Neuronal stem cell (in vitro differentiated cells): ENCODE measurements around the gene SLC13A2.

Experiments
- DNase-seq: peaks from one replicate; pipeline ENCODE4 v3.0.0-alpha.2; 2013; ENCODE audit warnings: low spot score
- H2AFZ ChIP-seq: one replicate; pipeline ENCODE4 v1.6.1; 2013; ENCODE audit warnings: mild to moderate bottlenecking, low read length, inconsistent platforms
- H2AK5ac ChIP-seq: 2 replicates; pipeline ENCODE4 v1.6.1; 2013; ENCODE audit warnings: low read depth, mild to moderate bottlenecking, inconsistent platforms, low read length, moderate library complexity, mixed read lengths
- H2BK120ac ChIP-seq: 2 replicates; pipeline ENCODE4 v1.6.1; 2013; ENCODE audit warnings: low read depth, mild to moderate bottlenecking, inconsistent platforms, low read length, moderate library complexity, mixed read lengths
- H2BK12ac ChIP-seq: one replicate; pipeline ENCODE4 v1.6.1; 2013; ENCODE audit warnings: low read length, inconsistent platforms
- H2BK15ac ChIP-seq: 2 replicates; pipeline ENCODE4 v1.6.1; 2013; ENCODE audit warnings: mild to moderate bottlenecking, low read length, inconsistent platforms, mixed read lengths
- H2BK5ac ChIP-seq: one replicate; pipeline ENCODE4 v1.6.1; 2013; ENCODE audit warnings: inconsistent platforms, mild to moderate bottlenecking, low read length, moderate library complexity
- H3K14ac ChIP-seq: one replicate; pipeline ENCODE4 v1.6.1; 2013; ENCODE audit warnings: low read length, inconsistent platforms
- H3K18ac ChIP-seq: 2 replicates; pipeline ENCODE4 v1.6.1; 2013; ENCODE audit warnings: low read length, inconsistent platforms
- H3K23ac ChIP-seq: 2 replicates; pipeline ENCODE4 v1.6.1; 2013; ENCODE audit warnings: low read depth, mild to moderate bottlenecking, mixed read lengths, low read length, inconsistent platforms; ENCODE audit not compliant: poor library complexity
- H3K27ac ChIP-seq: replicated peaks from 3 replicates; pipeline ENCODE4 v1.5.1; 2013; ENCODE audit warnings: low read length, inconsistent platforms
- H3K27me3 ChIP-seq, 3 experiments: 2 replicates each; pipeline ENCODE4 v1.6.1; 2013; ENCODE audit warnings: low read length in 3 of 3, mild to moderate bottlenecking in 2 of 3, inconsistent platforms in 1 of 3, low read depth in 1 of 3, mixed read lengths in 1 of 3, moderate library complexity in 1 of 3; ENCODE audit not compliant: control insufficient read depth in 3 of 3, insufficient read depth in 3 of 3
- H3K36me3 ChIP-seq, 2 donors: replicated peaks in 1 of 2; 2 replicates each; pipeline ENCODE4 v1.6.1; 2013; ENCODE audit warnings: low read length in 2 of 2; ENCODE audit not compliant: control insufficient read depth in 2 of 2, insufficient read depth in 2 of 2
- H3K4ac ChIP-seq: 2 replicates; pipeline ENCODE4 v1.6.1; 2013; ENCODE audit warnings: inconsistent platforms, mild to moderate bottlenecking, low read length, moderate library complexity
- H3K4me1 ChIP-seq, 2 donors: 1 replicate in 1 of 2; 2 replicates in 1 of 2; pipeline ENCODE4 v1.6.1; 2013; ENCODE audit warnings: low read length in 2 of 2, low read depth in 1 of 2; ENCODE audit not compliant: control insufficient read depth in 2 of 2, insufficient read depth in 1 of 2
- H3K4me2 ChIP-seq: one replicate; pipeline ENCODE4 v1.6.1; 2013; ENCODE audit warnings: mild to moderate bottlenecking, low read length, inconsistent platforms; ENCODE audit not compliant: insufficient read depth, poor library complexity, severe bottlenecking
- H3K4me3 ChIP-seq, 2 donors: 2 replicates each; pipeline ENCODE4 v1.5.1; 2013; ENCODE audit warnings: low read length in 2 of 2, mild to moderate bottlenecking in 2 of 2, inconsistent platforms in 1 of 2, moderate library complexity in 1 of 2
- H3K79me1 ChIP-seq: one replicate; pipeline ENCODE4 v1.6.1; 2013; ENCODE audit warnings: low read depth, mild to moderate bottlenecking, inconsistent platforms, low read length, moderate library complexity
- H3K9ac ChIP-seq: one replicate; pipeline ENCODE4 v1.6.1; 2013; ENCODE audit warnings: mild to moderate bottlenecking, low read depth, low read length, inconsistent platforms; ENCODE audit not compliant: poor library complexity
- H3K9me3 ChIP-seq, 2 donors: replicated peaks in 1 of 2; 2 replicates each; pipeline versions ENCODE3 to v1.6.1; 2013; ENCODE audit warnings: low read length in 2 of 2, mild to moderate bottlenecking in 2 of 2, inconsistent platforms in 1 of 2, low read depth in 1 of 2, mixed read lengths in 1 of 2, moderate library complexity in 1 of 2; ENCODE audit not compliant: control insufficient read depth in 2 of 2, insufficient read depth in 1 of 2
- H4K8ac ChIP-seq: one replicate; pipeline ENCODE4 v1.6.1; 2013; ENCODE audit warnings: low read depth, mild to moderate bottlenecking, inconsistent platforms, low read length, moderate library complexity
- H4K91ac ChIP-seq: one replicate; pipeline ENCODE4 v1.6.1; 2013; ENCODE audit warnings: low read length, low read depth, mild to moderate bottlenecking, inconsistent platforms; ENCODE audit not compliant: poor library complexity
- WGBS, 2 donors: extraction: QIAGEN DNeasy Blood & Tissue Kit; methylation state at CpG; one replicate each; pipeline ENCODE4 v1.1.7; 2013; ENCODE audit warnings: missing lambda C conversion rate in 2 of 2, mixed read lengths in 1 of 2; ENCODE audit not compliant: insufficient read length in 2 of 2, insufficient replicate concordance in 1 of 2; ENCODE audit errors: extremely low coverage in 2 of 2; 5-methylcytosine and 5-hydroxymethylcytosine counted together

Gene SLC13A2

DNA sequence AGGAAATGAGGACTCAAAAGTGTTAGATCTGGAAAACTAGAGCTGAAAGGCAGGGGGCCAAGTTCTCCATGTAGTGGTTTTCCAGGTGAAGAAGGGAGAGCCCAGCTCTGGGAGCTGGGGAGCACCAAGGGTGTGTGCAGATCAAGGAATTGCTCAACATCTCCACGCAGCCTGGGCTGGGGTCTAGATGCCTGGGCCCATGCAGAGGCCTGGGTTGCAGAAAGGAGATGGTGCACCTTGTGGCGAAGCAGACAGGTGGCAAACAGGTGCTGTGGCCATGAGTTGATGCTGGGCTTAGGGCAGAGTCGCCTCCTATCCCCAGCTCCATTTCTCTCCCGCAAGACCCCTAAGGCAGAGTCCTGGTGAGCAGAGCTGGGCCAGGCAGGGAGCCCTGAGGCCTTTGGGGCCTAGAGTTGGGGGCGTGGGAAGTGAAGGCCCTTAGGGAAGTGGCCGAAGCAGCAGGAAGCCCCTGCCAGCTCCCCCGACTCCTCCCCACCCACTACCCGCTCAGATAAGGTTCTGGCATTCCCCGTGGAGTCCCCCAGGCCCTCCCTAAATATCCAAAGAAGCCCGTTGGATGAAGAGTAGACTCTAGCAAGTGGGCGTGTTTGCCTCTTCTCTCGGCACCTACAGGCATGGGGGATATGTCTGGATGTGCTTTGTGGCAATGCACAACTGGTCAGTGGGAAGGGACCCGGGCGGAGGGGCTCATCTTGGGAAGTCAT lies 33.5 kb downstream of the SLC13A2 start:
- Histone ChIP-seq H3K27me3 (peaks cover 0 to 64% (median 2%) of the 10 kb centered on the region in 3 experiments), H2BK12ac (no peak overlapping the region), H3K14ac (no peak overlapping the region), H3K23ac (no peak overlapping the region), H2AFZ (no peak overlapping the region), H3K4me3 (no peak overlapping the region), H3K79me1 (peaks cover 3% of the 10 kb centered on the region), H2AK5ac (peak overlapping the region; percentile 61), H3K9ac (peak overlapping the region; percentile 12), H3K36me3 (no peaks in the 10 kb centered on the region), H3K9me3 (no peaks in the 10 kb centered on the region), H3K27ac (no peak overlapping the region), H4K91ac (no peak overlapping the region), H3K4me2 (no peak overlapping the region), H3K4ac (peak overlapping the region; percentile 66), H2BK15ac (peak overlapping the region; percentile 76), H3K4me1 (peaks cover 0 to 7% of the 10 kb centered on the region in 2 donors), H2BK5ac (peak overlapping the region; percentile 43), H4K8ac (no peak overlapping the region), H3K18ac (peak overlapping the region; percentile 84), H2BK120ac (peak overlapping the region; percentile 67)
- WGBS, 2 donors = no CpG with 5 or more reads among the region's 14 CpGs
- DNase-seq = no peak

DNA sequence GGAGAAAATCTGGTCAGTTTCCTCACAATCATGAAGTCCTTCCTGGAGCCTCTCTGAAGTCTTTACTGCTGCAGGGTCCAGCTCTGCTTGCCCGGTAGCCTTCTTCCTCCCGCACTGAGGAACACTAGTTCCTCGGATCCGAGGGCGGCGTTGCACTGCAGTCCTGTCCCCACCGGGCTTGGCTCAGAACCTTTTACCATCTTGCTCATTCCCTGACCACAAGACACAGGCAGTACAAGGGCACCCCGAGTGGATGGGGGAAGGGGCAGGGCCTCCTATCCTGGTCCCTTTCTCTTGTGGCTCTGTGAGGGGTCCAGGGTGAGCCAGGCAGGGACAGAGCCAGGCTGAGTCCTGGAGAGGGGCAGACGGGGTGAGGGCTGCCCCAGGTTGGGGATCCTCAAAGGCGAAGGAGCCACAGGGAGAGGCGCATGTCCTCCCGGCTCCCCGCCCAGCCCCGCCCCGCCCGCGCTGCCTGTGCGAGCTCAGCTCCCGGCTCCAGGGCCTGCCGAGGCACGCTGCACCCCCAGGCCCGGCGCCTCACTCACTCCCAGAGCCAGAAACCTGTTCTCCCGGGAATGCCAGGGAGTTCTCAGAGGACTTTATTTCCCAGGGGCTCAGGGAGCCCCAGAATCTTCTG lies 34.2 kb downstream of the SLC13A2 start:
- Histone ChIP-seq H2AFZ (no peak overlapping the region), H2BK15ac (peak overlapping the region; percentile 76), H2AK5ac (peak overlapping the region; percentile 40), H3K4me2 (peak overlapping the region; percentile 31), H3K18ac (peak overlapping the region; percentile 84), H2BK120ac (peak overlapping the region; percentile 67), H3K4ac (no peak overlapping the region), H3K23ac (peak overlapping the region; percentile 62), H3K27me3 (peaks cover 0 to 65% (median 2%) of the 10 kb centered on the region in 3 experiments), H3K79me1 (peaks cover 3% of the 10 kb centered on the region), H3K4me1 (peaks cover 0 to 7% of the 10 kb centered on the region in 2 donors), H3K36me3 (no peaks in the 10 kb centered on the region), H2BK12ac (no peak overlapping the region), H3K9ac (no peak overlapping the region), H4K91ac (no peak overlapping the region), H3K14ac (no peak overlapping the region), H4K8ac (no peak overlapping the region), H3K27ac (no peak overlapping the region), H3K9me3 (no peaks in the 10 kb centered on the region), H3K4me3 (no peak overlapping the region), H2BK5ac (peak overlapping the region; percentile 43)
- no peak for DNase-seq
- no CpG with 5 or more reads among the region's 24 CpGs for WGBS, 2 donors

DNA sequence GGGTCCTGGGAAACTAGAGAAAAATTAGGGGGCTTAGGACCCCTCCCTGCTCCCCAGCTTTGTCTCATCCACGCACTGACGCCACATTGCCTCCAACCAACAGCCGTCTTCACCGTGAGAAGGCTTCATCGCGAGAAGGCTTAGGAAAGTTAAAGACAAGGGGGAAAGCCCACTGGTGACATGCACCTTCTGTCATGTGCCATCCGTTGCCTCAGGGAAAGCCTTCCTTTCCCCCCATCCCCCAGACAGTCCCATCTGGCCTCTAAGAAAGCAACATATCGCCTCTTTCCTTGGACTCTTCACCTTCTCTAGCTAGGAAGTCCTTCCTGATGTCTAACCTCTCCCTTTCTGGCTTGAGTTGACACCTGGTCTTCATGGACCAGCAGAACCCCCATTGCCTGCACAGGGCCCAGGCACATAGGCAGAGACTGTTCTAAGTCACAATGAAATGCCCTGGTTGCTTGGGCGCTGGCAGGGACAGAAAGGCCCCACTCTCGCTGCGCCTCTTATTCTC lies 34.8 kb downstream of the SLC13A2 start:
- no peak overlapping the region for H3K4me3 ChIP-seq
- H3K79me1 ChIP-seq = peaks cover 3% of the 10 kb centered on the region
- no peak overlapping the region for H2AFZ ChIP-seq
- no peak overlapping the region for H4K91ac ChIP-seq
- no peak overlapping the region for H3K27ac ChIP-seq
- H3K27me3 ChIP-seq = peaks cover 0 to 69% (median 2%) of the 10 kb centered on the region in 3 experiments
- no peak overlapping the region for H2BK12ac ChIP-seq
- H3K14ac ChIP-seq = no peak overlapping the region
- H3K23ac ChIP-seq = no peak overlapping the region
- no peak overlapping the region for H3K4me2 ChIP-seq
- H2BK120ac ChIP-seq = no peak overlapping the region
- peaks cover 0 to 7% of the 10 kb centered on the region in 2 donors for H3K4me1 ChIP-seq
- no peak overlapping the region for H4K8ac ChIP-seq
- H3K9me3 ChIP-seq = no peaks in the 10 kb centered on the region
- H2BK15ac ChIP-seq = peak overlapping the region; percentile 76
- no peak overlapping the region for H3K4ac ChIP-seq
- no peak for DNase-seq
- peak overlapping the region; percentile 76 for H2AK5ac ChIP-seq
- WGBS, 2 donors = no CpG with 5 or more reads among the region's 11 CpGs
- peak overlapping the region; percentile 65 for H3K18ac ChIP-seq
- H3K9ac ChIP-seq = no peak overlapping the region
- H3K36me3 ChIP-seq = no peaks in the 10 kb centered on the region
- peak overlapping the region; percentile 43 for H2BK5ac ChIP-seq

DNA sequence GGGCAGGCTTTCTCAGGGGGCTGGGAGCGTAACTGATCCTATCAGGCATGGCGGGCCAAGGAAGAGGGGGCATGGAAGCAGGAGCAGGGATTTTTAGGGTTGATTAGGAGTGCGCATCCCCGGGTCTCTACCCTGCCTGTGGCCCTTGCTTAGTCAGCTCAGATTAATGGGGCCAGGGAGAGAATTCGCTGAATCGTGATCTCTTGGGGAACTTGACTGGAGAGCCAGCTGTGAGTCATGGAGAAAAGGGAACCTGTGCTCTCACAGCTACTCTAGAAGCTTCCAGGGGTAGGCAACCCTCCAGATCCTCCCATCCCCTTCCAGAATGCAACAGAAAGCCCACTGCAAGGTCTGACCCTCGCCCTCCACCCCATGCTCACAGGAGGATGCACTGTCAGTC lies 36.3 kb downstream of the SLC13A2 start:
- H3K36me3 ChIP-seq = no peaks in the 10 kb centered on the region
- no peak overlapping the region for H2BK120ac ChIP-seq
- no peak overlapping the region for H3K14ac ChIP-seq
- peaks cover 3% of the 10 kb centered on the region for H3K79me1 ChIP-seq
- H4K91ac ChIP-seq = no peak overlapping the region
- H4K8ac ChIP-seq = no peak overlapping the region
- WGBS, 2 donors = no CpG with 5 or more reads among the region's 7 CpGs
- no peak overlapping the region for H3K23ac ChIP-seq
- no peak for DNase-seq
- H3K27me3 ChIP-seq = peaks cover 0 to 78% (median 2%) of the 10 kb centered on the region in 3 experiments
- no peak overlapping the region for H3K9ac ChIP-seq
- H3K4ac ChIP-seq = no peak overlapping the region
- H2BK5ac ChIP-seq = no peak overlapping the region
- no peak overlapping the region for H2AK5ac ChIP-seq
- H3K4me2 ChIP-seq = no peak overlapping the region
- H2BK12ac ChIP-seq = no peak overlapping the region
- H3K4me3 ChIP-seq = no peak overlapping the region
- no peak overlapping the region for H2BK15ac ChIP-seq
- H2AFZ ChIP-seq = no peak overlapping the region
- peak overlapping the region; percentile 22 for H3K18ac ChIP-seq
- no peak overlapping the region for H3K27ac ChIP-seq
- H3K4me1 ChIP-seq = peaks cover 0 to 7% of the 10 kb centered on the region in 2 donors
- no peaks in the 10 kb centered on the region for H3K9me3 ChIP-seq
